ENCODE results near the gene NPB. TPM values are rescaled to one million over a fixed set of nuclear protein-coding genes. Genes with fewer than 3 reads are reported as not detected.

The NPB gene
- total RNA-seq, 1 donor = 1.4 TPM

DNA sequence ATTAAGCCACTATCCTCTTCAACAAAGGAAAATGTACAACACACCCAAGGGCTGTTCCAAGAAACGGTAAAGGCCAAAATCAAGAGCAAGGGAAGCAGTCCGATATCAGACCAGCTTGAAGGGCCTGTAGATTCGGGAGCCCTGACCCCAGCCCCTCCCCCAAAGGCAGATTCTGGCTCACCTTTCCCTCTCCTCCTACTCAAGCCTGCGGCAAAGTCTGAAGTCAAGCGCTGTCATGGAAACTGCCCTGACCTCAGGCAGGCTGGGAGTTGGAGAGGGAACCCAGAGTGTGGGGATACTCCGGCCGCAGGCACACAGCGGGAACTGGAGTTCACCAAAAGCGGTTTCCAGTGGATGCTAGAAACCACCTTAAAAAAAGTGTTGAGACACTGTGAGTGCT lies 12.4 kb upstream of the NPB start:
- DNase-seq (ENCODE audit: low read depth) = no peak
- H3K4me3 ChIP-seq (ENCODE audit: low read depth, low read length) = peak overlapping the region; percentile 15
- TF ChIP-seq, protein P1, sequence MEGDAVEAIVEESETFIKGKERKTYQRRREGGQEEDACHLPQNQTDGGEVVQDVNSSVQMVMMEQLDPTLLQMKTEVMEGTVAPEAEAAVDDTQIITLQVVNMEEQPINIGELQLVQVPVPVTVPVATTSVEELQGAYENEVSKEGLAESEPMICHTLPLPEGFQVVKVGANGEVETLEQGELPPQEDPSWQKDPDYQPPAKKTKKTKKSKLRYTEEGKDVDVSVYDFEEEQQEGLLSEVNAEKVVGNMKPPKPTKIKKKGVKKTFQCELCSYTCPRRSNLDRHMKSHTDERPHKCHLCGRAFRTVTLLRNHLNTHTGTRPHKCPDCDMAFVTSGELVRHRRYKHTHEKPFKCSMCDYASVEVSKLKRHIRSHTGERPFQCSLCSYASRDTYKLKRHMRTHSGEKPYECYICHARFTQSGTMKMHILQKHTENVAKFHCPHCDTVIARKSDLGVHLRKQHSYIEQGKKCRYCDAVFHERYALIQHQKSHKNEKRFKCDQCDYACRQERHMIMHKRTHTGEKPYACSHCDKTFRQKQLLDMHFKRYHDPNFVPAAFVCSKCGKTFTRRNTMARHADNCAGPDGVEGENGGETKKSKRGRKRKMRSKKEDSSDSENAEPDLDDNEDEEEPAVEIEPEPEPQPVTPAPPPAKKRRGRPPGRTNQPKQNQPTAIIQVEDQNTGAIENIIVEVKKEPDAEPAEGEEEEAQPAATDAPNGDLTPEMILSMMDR (IDR thresholded peaks at IDR 0.05; ENCODE audit: insufficient read depth, low read length) = no peak

DNA sequence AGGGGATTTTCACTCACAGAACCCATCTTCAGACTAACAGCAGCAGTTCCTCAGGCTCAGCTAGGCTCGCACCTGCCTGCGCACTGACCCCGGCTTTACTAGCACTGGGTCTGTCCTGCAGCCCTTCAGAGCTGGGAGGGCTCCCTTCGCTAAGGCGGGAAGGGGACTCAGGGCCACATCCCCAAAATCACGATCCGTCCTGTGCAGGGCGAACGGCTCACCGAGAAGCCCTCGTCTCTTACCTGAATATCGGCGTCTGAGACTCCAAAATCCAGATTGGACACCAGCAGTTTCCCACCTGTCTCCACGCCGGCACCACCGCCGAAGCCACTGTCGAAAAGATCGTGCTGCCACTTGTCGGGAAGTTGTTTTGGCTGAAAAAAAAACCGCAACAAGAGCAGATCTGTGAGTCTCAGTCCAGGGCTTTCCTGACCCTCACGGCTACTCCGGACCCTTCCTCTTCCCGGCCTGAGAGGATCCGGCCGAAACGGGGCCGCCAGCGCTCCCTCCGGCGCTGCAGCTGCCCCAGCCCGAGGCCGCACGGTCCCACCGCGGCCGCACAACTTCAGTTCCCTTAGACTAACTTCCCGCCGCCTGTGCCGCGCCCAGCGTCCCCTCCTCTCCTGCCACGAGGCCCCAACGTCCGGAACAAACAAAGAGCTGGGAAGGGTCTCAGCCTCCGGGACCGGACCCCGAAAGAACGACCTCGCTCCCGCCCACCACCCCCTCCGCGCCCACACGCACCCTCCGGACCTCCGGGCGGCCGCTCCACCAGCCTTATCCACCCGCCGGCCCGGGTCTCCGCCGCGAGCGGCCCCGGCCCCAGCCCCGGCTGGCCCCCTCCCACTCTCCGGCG lies 11.4 kb upstream of the NPB start:
- TF ChIP-seq, protein P1 (IDR thresholded peaks at IDR 0.05; ENCODE audit: insufficient read depth, low read length) = no peak
- DNase-seq (ENCODE audit: low read depth) = no peak
- H3K4me3 ChIP-seq (ENCODE audit: low read depth, low read length) = peak overlapping the region; percentile 81

DNA sequence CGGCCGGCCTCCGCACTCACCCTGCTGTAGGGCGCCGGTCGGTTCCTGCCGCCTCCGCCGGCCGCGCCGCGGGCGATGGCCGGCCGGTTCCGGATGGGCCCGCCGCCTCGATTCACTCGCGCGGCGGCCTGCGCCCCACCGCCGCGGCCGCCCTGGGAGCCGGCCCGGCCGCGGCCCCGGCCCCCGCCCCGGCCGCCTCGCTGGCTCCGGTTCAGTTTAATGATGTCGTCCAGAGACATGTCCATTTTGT lies 10.8 kb upstream of the NPB start:
- TF ChIP-seq, protein P1 (IDR thresholded peaks at IDR 0.05; ENCODE audit: insufficient read depth, low read length) = no peak
- peak overlapping the region; percentile 81 for H3K4me3 ChIP-seq (ENCODE audit: low read depth, low read length)
- no peak for DNase-seq (ENCODE audit: low read depth)

DNA sequence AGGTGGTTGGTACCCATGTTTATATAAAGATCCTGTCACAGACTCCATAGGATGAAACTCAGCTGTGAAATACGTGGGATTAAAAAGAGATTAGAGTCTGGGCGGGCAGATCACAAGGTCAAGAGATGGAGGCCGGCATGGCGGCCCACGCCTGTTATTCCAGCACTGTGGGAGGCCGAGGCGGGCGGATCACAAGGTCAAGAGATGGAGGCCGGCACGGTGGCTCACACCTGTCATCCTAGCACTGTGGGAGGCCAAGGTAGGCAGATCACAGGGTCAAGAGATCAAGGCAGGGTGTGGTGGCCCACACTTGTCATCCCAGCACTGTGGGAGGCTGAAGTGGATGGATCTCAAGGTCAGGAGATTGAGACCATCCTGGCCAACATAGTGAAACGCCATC lies 6.6 kb upstream of the NPB start:
- no peak overlapping the region for H3K4me3 ChIP-seq (ENCODE audit: low read depth, low read length)
- DNase-seq (ENCODE audit: low read depth) = no peak
- TF ChIP-seq, protein P1 (IDR thresholded peaks at IDR 0.05; ENCODE audit: insufficient read depth, low read length) = no peak

DNA sequence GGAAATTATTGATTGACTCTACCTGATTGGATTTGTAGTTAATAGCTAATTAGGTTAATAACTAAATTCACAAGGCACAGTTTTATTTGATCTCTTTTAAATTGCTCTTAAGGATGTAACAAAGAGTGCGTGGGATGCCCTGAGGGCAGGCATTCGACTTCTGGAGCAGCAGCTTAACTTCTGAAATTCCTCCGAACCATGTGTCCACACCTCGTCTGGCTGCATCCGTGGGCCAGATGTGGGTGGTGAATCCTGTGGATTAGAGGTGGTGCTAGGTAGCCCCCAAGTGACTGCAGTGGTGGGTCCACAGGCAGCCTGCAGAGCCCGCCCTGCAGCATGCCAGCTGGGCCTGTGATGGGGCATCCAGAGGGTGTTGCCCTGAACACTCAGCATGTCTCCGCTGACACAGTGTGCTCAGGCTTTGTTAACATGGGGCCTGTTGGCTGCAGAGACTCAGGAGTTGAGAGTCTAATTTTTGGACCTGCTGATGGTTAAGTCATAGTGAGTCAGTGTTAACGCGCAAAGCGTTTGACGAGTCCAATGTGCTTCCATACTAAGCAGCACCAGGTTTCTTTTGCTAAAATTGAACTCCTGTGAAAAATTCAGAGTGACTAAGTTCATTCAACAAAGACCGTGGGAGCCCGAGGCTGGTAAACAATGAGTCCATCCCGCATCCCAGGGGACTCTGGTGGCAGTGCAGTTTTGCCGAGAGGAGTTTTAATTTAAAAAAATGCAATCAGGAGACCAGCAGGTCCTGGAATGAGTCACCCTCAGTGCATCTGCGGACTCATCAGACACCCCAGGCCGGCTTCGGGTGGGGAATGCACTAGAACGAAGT lies 3.8 kb upstream of the NPB start:
- DNase-seq (ENCODE audit: low read depth) = peak; percentile 93
- TF ChIP-seq, protein P1 (IDR thresholded peaks at IDR 0.05; ENCODE audit: insufficient read depth, low read length) = no peak
- no peak overlapping the region for H3K4me3 ChIP-seq (ENCODE audit: low read depth, low read length)

DNA sequence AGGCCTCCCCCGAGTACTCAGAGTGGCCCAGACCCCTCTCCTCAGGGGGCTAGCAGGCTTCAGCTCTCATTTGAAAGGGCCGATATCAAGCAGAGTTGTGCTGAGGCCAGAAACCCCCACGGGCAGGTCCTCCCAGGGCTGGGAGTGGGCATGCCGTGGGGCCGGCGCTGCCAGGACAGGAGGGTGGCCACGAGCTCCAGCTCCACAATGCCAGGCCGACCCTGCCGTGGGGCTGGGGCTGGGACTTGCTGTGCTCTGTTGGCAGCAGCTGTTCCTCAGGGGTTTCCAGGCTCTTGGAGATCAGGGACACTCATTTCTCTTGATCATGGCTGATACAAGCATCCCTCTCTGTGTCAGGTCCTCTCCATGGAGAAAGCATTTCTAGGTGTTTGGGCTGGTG lies 3.2 kb upstream of the NPB start:
- TF ChIP-seq, protein P1 (IDR thresholded peaks at IDR 0.05; ENCODE audit: insufficient read depth, low read length) = no peak
- no peak for DNase-seq (ENCODE audit: low read depth)
- H3K4me3 ChIP-seq (ENCODE audit: low read depth, low read length) = no peak overlapping the region
